Measurements from ENCODE around the gene KERA.

KERA gene

DNA sequence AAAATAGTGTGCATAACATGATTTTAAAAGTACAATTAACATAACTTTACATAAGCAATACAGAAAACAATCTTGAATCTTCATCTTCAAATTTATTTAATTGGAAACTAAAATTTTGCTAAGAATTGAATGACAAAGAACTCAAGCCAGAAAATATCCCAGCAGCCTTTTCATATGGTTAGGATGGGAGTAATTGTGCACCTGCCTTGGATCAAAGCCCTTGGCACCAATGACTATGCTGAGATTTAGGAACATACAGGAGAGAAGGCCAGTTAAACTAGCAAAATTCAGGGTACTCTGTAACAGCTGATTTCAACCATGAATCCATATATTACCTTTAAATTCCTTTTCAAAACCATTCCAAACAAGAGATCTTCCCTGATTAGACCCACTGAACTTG lies 5.8 kb downstream of the KERA start:
- Histone ChIP-seq H4K91ac (ENCODE audit: low read length) (no peak overlapping the region), H2BK12ac (ENCODE audit: low read length in 2 of 2) (no peak overlapping the region), H2AFZ (ENCODE audit: low read depth, low read length) (no peak overlapping the region), H2BK5ac (ENCODE audit: low read depth, low read length, poor library complexity, severe bottlenecking) (no peak overlapping the region), H3K9ac (ENCODE audit: low read length) (no peak overlapping the region), H3K79me1 (replicated peaks; ENCODE audit: low read length, poor library complexity, severe bottlenecking) (no peaks in the 10 kb centered on the region), H3K9me3 (ENCODE audit: control insufficient read depth, low read length) (no peaks in the 10 kb centered on the region), H2BK15ac (ENCODE audit: low read depth, poor library complexity, severe bottlenecking) (no peak overlapping the region), H4K8ac (ENCODE audit: low read length) (no peak overlapping the region), H2BK120ac (ENCODE audit: low read depth, low read length) (no peak overlapping the region), H3K27me3 (ENCODE audit: control insufficient read depth in 1 of 2, insufficient read depth in 1 of 2, low read length in 2 of 2) (no peaks in the 10 kb centered on the region), H3K18ac (ENCODE audit: low read depth in 1 of 2, low read length in 2 of 2) (no peak overlapping the region), H3K23ac (ENCODE audit: low read length in 2 of 2) (no peak overlapping the region), H3K4ac (ENCODE audit: low read depth in 1 of 2, low read length in 2 of 2) (no peak overlapping the region), H3K4me3 (ENCODE audit: insufficient read depth in 1 of 2, low read depth in 1 of 2, low read length in 2 of 2) (no peak overlapping the region), H3K4me2 (ENCODE audit: low read length, poor library complexity, severe bottlenecking) (no peak overlapping the region), H3K4me1 (ENCODE audit: control insufficient read depth, insufficient read depth, low read depth, low read length) (no peaks in the 10 kb centered on the region), H3K14ac (ENCODE audit: low read length in 2 of 2) (no peak overlapping the region), H3K36me3 (ENCODE audit: control insufficient read depth in 1 of 2, insufficient read depth in 2 of 2, low read depth in 1 of 2, low read length in 2 of 2) (no peaks in the 10 kb centered on the region), H2AK5ac (ENCODE audit: low read length, severe bottlenecking) (no peak overlapping the region), H3K27ac (ENCODE audit: low read length, poor library complexity, severe bottlenecking) (no peak overlapping the region)
- DNase-seq: no peak

DNA sequence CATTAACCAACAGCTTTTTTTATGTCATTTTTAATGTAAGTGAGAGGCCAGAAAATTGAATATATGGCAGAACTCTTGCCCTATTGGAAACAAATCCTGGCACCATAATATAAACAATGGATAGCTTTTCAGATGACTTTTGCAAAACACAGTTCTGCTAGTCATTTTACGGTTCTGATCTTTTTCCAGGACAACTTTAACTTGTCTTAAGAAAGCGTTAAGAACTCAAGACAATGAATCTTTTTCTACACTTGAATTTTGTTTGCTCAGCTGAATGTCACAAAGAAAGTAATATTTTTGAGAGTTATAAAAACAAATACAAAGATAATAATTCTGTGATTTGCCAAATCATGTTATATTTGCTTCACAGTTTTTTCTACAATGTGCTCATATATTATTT lies 13.2 kb downstream of the KERA start:
- Histone ChIP-seq H2AK5ac (ENCODE audit: low read length, severe bottlenecking) (no peak overlapping the region), H3K14ac (ENCODE audit: low read length in 2 of 2) (no peak overlapping the region), H3K36me3 (ENCODE audit: control insufficient read depth in 1 of 2, insufficient read depth in 2 of 2, low read depth in 1 of 2, low read length in 2 of 2) (no peaks in the 10 kb centered on the region), H2BK5ac (ENCODE audit: low read depth, low read length, poor library complexity, severe bottlenecking) (no peak overlapping the region), H2BK12ac (ENCODE audit: low read length in 2 of 2) (no peak overlapping the region), H4K91ac (ENCODE audit: low read length) (no peak overlapping the region), H4K8ac (ENCODE audit: low read length) (no peak overlapping the region), H3K4me1 (ENCODE audit: control insufficient read depth, insufficient read depth, low read depth, low read length) (no peaks in the 10 kb centered on the region), H3K4me3 (ENCODE audit: insufficient read depth in 1 of 2, low read depth in 1 of 2, low read length in 2 of 2) (no peak overlapping the region), H3K27ac (ENCODE audit: low read length, poor library complexity, severe bottlenecking) (no peak overlapping the region), H3K4me2 (ENCODE audit: low read length, poor library complexity, severe bottlenecking) (no peak overlapping the region), H3K9ac (ENCODE audit: low read length) (no peak overlapping the region), H3K4ac (ENCODE audit: low read depth in 1 of 2, low read length in 2 of 2) (no peak overlapping the region), H3K79me1 (replicated peaks; ENCODE audit: low read length, poor library complexity, severe bottlenecking) (no peaks in the 10 kb centered on the region), H3K9me3 (ENCODE audit: control insufficient read depth, low read length) (no peaks in the 10 kb centered on the region), H3K18ac (ENCODE audit: low read depth in 1 of 2, low read length in 2 of 2) (no peak overlapping the region), H3K27me3 (ENCODE audit: control insufficient read depth in 1 of 2, insufficient read depth in 1 of 2, low read length in 2 of 2) (no peaks in the 10 kb centered on the region), H3K23ac (ENCODE audit: low read length in 2 of 2) (no peak overlapping the region), H2AFZ (ENCODE audit: low read depth, low read length) (no peak overlapping the region), H2BK120ac (ENCODE audit: low read depth, low read length) (no peak overlapping the region), H2BK15ac (ENCODE audit: low read depth, poor library complexity, severe bottlenecking) (no peak overlapping the region)
- WGBS: 71% methylated on average over 1 of the region's 2 CpGs
- no peak for DNase-seq

DNA sequence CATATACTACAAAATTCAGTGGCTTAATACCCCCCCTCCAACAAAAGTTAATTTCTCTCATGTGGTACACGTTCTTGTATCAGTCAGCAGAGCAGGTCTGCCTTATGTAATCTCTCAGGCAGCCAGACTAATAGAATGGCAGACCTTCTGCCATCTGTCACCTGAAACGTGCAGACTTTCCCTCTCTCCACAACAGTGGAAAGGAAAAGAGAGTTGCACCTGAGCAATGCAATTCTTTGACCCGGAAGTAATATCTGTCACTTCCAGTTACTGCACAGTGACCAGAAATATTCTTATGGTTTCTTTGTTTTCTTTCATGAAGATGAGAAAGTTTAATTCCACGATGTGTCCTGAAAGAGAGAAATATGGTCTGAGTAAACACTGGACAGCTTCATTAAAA lies 14.4 kb downstream of the KERA start:
- no peak overlapping the region for H2BK5ac ChIP-seq (ENCODE audit: low read depth, low read length, poor library complexity, severe bottlenecking)
- H3K4ac ChIP-seq (ENCODE audit: low read depth in 1 of 2, low read length in 2 of 2): no peak overlapping the region
- H2AFZ ChIP-seq (ENCODE audit: low read depth, low read length): no peak overlapping the region
- H2BK15ac ChIP-seq (ENCODE audit: low read depth, poor library complexity, severe bottlenecking): no peak overlapping the region
- no peak overlapping the region for H4K8ac ChIP-seq (ENCODE audit: low read length)
- H3K18ac ChIP-seq (ENCODE audit: low read depth in 1 of 2, low read length in 2 of 2): no peak overlapping the region
- no peaks in the 10 kb centered on the region for H3K4me1 ChIP-seq (ENCODE audit: control insufficient read depth, insufficient read depth, low read depth, low read length)
- no peak overlapping the region for H3K27ac ChIP-seq (ENCODE audit: low read length, poor library complexity, severe bottlenecking)
- H3K27me3 ChIP-seq (ENCODE audit: control insufficient read depth in 1 of 2, insufficient read depth in 1 of 2, low read length in 2 of 2): no peaks in the 10 kb centered on the region
- no peak for DNase-seq
- H3K4me2 ChIP-seq (ENCODE audit: low read length, poor library complexity, severe bottlenecking): no peak overlapping the region
- H2AK5ac ChIP-seq (ENCODE audit: low read length, severe bottlenecking): no peak overlapping the region
- H3K4me3 ChIP-seq (ENCODE audit: insufficient read depth in 1 of 2, low read depth in 1 of 2, low read length in 2 of 2): no peak overlapping the region
- no peaks in the 10 kb centered on the region for H3K36me3 ChIP-seq (ENCODE audit: control insufficient read depth in 1 of 2, insufficient read depth in 2 of 2, low read depth in 1 of 2, low read length in 2 of 2)
- H3K14ac ChIP-seq (ENCODE audit: low read length in 2 of 2): no peak overlapping the region
- H4K91ac ChIP-seq (ENCODE audit: low read length): no peak overlapping the region
- WGBS: 78% methylated on average over 3 of the region's 4 CpGs
- no peak overlapping the region for H2BK120ac ChIP-seq (ENCODE audit: low read depth, low read length)
- H3K9me3 ChIP-seq (ENCODE audit: control insufficient read depth, low read length): no peaks in the 10 kb centered on the region
- no peaks in the 10 kb centered on the region for H3K79me1 ChIP-seq (replicated peaks; ENCODE audit: low read length, poor library complexity, severe bottlenecking)
- H2BK12ac ChIP-seq (ENCODE audit: low read length in 2 of 2): no peak overlapping the region
- H3K9ac ChIP-seq (ENCODE audit: low read length): no peak overlapping the region
- H3K23ac ChIP-seq (ENCODE audit: low read length in 2 of 2): no peak overlapping the region

DNA sequence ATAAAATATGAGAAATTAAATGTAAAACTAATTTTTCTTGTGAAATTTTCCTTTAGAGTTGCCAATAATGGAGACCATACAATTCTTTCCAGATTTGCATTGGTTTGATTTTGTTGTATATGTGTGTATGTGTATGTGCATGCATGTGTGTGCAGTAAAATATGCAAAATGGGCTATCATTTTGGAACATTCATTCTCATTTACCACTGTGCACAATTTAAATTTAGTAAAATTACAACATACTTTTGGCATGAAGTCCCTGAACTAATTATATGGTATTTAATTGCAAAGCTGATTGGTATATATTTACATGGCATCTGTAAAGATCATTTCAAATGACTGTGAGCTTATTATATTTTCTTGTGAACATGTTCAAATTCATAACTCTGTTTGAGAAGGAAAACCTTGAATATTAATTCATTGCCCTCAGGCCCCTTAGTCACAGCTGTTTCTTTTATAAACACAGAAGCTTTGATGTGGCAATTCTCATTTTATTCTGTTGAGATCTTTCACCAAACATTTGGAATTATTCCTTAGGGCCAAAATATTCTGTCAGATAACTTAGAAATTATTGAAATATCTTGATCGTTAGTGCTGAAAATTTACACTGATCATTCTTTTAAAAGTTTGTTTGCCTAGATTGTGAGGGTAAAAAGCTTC lies 17.6 kb downstream of the KERA start:
- H2BK12ac ChIP-seq (ENCODE audit: low read length in 2 of 2): no peak overlapping the region
- H3K4me1 ChIP-seq (ENCODE audit: control insufficient read depth, insufficient read depth, low read depth, low read length): no peaks in the 10 kb centered on the region
- H3K4me2 ChIP-seq (ENCODE audit: low read length, poor library complexity, severe bottlenecking): no peak overlapping the region
- H3K4me3 ChIP-seq (ENCODE audit: insufficient read depth in 1 of 2, low read depth in 1 of 2, low read length in 2 of 2): no peak overlapping the region
- DNase-seq: peak; percentile 21
- no peak overlapping the region for H3K23ac ChIP-seq (ENCODE audit: low read length in 2 of 2)
- no peaks in the 10 kb centered on the region for H3K27me3 ChIP-seq (ENCODE audit: control insufficient read depth in 1 of 2, insufficient read depth in 1 of 2, low read length in 2 of 2)
- no peaks in the 10 kb centered on the region for H3K9me3 ChIP-seq (ENCODE audit: control insufficient read depth, low read length)
- H3K18ac ChIP-seq (ENCODE audit: low read depth in 1 of 2, low read length in 2 of 2): no peak overlapping the region
- H4K91ac ChIP-seq (ENCODE audit: low read length): no peak overlapping the region
- no peak overlapping the region for H2BK5ac ChIP-seq (ENCODE audit: low read depth, low read length, poor library complexity, severe bottlenecking)
- no peak overlapping the region for H3K4ac ChIP-seq (ENCODE audit: low read depth in 1 of 2, low read length in 2 of 2)
- no peak overlapping the region for H4K8ac ChIP-seq (ENCODE audit: low read length)
- H2BK120ac ChIP-seq (ENCODE audit: low read depth, low read length): no peak overlapping the region
- no peak overlapping the region for H2AFZ ChIP-seq (ENCODE audit: low read depth, low read length)
- H3K14ac ChIP-seq (ENCODE audit: low read length in 2 of 2): no peak overlapping the region
- no peaks in the 10 kb centered on the region for H3K36me3 ChIP-seq (ENCODE audit: control insufficient read depth in 1 of 2, insufficient read depth in 2 of 2, low read depth in 1 of 2, low read length in 2 of 2)
- no peak overlapping the region for H3K27ac ChIP-seq (ENCODE audit: low read length, poor library complexity, severe bottlenecking)
- H3K79me1 ChIP-seq (replicated peaks; ENCODE audit: low read length, poor library complexity, severe bottlenecking): no peaks in the 10 kb centered on the region
- no CpG with 5 or more reads among the region's 1 CpG for WGBS
- H3K9ac ChIP-seq (ENCODE audit: low read length): peak overlapping the region; percentile 10
- H2AK5ac ChIP-seq (ENCODE audit: low read length, severe bottlenecking): no peak overlapping the region
- H2BK15ac ChIP-seq (ENCODE audit: low read depth, poor library complexity, severe bottlenecking): no peak overlapping the region

Measured in mesenchymal stem cell (in vitro differentiated cells and primary cell).